ENCODE measurements around the gene STAT5A. TPM values are rescaled to one million over a fixed set of nuclear protein-coding genes. Genes with fewer than 3 reads are reported as not detected.
A peak's percentile ranks its signal among the peaks of the same experiment; 100 is the strongest.

Gene STAT5A
- total and polyA plus RNA-seq, 9 of the 15 experiments (the other 6 are each of a cell fraction or from before 2014, with no cell fraction given): 79.9 to 415 (median 196) TPM

GRCh38 chr17:42312285-42313130, 24.2 kb downstream of the STAT5A start (continued):
- TF ChIP-seq ZBTB43 (CRISPR knock-in tag; IDR thresholded peaks at IDR 0.05) (no peak), YY1 (IDR thresholded peaks at IDR 0.05; ENCODE audit: borderline replicate concordance in 1 of 3, control insufficient read depth in 1 of 3, extremely low read depth in 1 of 3, insufficient read depth in 3 of 3, insufficient read length in 1 of 3, insufficient replicate concordance in 2 of 3, low read depth in 1 of 3, low read length in 2 of 3) (peak in 1 of 3 experiments; percentile 52), E2F8 (IDR thresholded peaks at IDR 0.05; ENCODE audit: low read depth, partially characterized antibody) (peak; percentile 27), ZBTB17 (CRISPR knock-in tag; IDR thresholded peaks at IDR 0.05) (peak; percentile 12; the same call in 1 of the 2 replicates), HNRNPUL1 (IDR thresholded peaks at IDR 0.05; ENCODE audit: low read length) (no peak), PKNOX1 (IDR thresholded peaks at IDR 0.05) (no peak; the same call in 1 of the 2 replicates), FIP1L1 (IDR thresholded peaks at IDR 0.05; ENCODE audit: low read depth, low read length, poor library complexity, severe bottlenecking) (peak; percentile 95), IRF2 (CRISPR knock-in tag; IDR thresholded peaks at IDR 0.05) (no peak), SAFB2 (IDR thresholded peaks at IDR 0.05; ENCODE audit: borderline replicate concordance, low read depth, low read length, severe bottlenecking) (no peak), ZNF707 (CRISPR knock-in tag; conservative IDR thresholded peaks at IDR 0.05) (no peak), TEAD4 (IDR thresholded peaks at IDR 0.05; ENCODE audit: low read length) (peak; percentile 88), TEAD4 (CRISPR knock-in tag; IDR thresholded peaks at IDR 0.05; ENCODE audit: borderline replicate concordance) (no peak), ZNF253 (CRISPR knock-in tag; conservative IDR thresholded peaks at IDR 0.05) (peak; percentile 60; the same call in 1 of the 2 replicates), SRSF1 (IDR thresholded peaks at IDR 0.05; ENCODE audit: low read depth, low read length) (no peak), RB1 (IDR thresholded peaks at IDR 0.05; ENCODE audit: low read depth) (peak; percentile 69), ETV1 (tag; conservative IDR thresholded peaks at IDR 0.05; ENCODE audit: low read depth) (peak; percentile 81), NUFIP1 (IDR thresholded peaks at IDR 0.05; ENCODE audit: partially characterized antibody) (no peak), SMC3 (conservative IDR thresholded peaks at IDR 0.05; ENCODE audit: insufficient read depth, low read depth, low read length) (peak; percentile 32), HSF4 (CRISPR knock-in tag; IDR thresholded peaks at IDR 0.05; ENCODE audit: borderline replicate concordance) (0 out of 2 replicates have a peak, but pooled peaks have one; percentile 25), SNIP1 (IDR thresholded peaks at IDR 0.05; ENCODE audit: low read depth) (no peak)

Measured in K562 (cell line).